RWPE2 (cell line): ENCODE results near the gene PATJ.
A peak's percentile ranks its signal among the peaks of the same experiment; 100 is the strongest.

Experiments
- ATAC-seq: fragments of 200-7000 bp; cut with Tn5 transposase; 3 replicates; pipeline ENCODE4 v1.9.1; 2021; ENCODE audit warnings: low read depth
- DNase-seq: peaks from one replicate; pipeline ENCODE4 v3.0.0-alpha.2; 2020; ENCODE audit warnings: low spot score
- H3K27ac ChIP-seq: fragments of 450-650 bp; 2 replicates; pipeline ENCODE4 v1.5.1; 2017; ENCODE audit warnings: mild to moderate bottlenecking; ENCODE audit not compliant: poor library complexity, severe bottlenecking
- H3K27me3 ChIP-seq: fragments of 250-450 bp; sonication (Bioruptor Pico); 2 replicates; pipeline ENCODE4 v1.5.1; 2021; ENCODE audit warnings: mild to moderate bottlenecking, moderate library complexity; ENCODE audit not compliant: insufficient read depth, poor library complexity, severe bottlenecking
- H3K36me3 ChIP-seq: fragments of 250-450 bp; sonication (Bioruptor Pico); 2 replicates; pipeline ENCODE4 v1.5.1; 2020; ENCODE audit warnings: low read depth, mild to moderate bottlenecking, moderate library complexity
- H3K4me1 ChIP-seq: fragments of 250-450 bp; sonication (Bioruptor Pico); 2 replicates; pipeline ENCODE4 v1.5.1; 2021; ENCODE audit warnings: mild to moderate bottlenecking, moderate library complexity; ENCODE audit not compliant: insufficient read depth, poor library complexity, severe bottlenecking
- H3K4me3 ChIP-seq: fragments of 250-450 bp; sonication (Bioruptor Pico); 2 replicates; pipeline ENCODE4 v1.5.1; 2021; ENCODE audit warnings: mild to moderate bottlenecking, moderate library complexity; ENCODE audit not compliant: severe bottlenecking
- H3K9me3 ChIP-seq: fragments of 250-450 bp; sonication (Bioruptor Pico); 2 replicates; pipeline ENCODE4 v1.5.1; 2021; ENCODE audit warnings: mild to moderate bottlenecking, moderate library complexity; ENCODE audit not compliant: severe bottlenecking
- TF ChIP-seq, protein P1 (sequence below): fragments of 450-650 bp; IDR thresholded peaks from one replicate; pipeline ENCODE4 v1.5.1; 2017; ENCODE audit warnings: mild to moderate bottlenecking, moderate library complexity; ENCODE audit not compliant: poor library complexity, severe bottlenecking

The PATJ gene

DNA sequence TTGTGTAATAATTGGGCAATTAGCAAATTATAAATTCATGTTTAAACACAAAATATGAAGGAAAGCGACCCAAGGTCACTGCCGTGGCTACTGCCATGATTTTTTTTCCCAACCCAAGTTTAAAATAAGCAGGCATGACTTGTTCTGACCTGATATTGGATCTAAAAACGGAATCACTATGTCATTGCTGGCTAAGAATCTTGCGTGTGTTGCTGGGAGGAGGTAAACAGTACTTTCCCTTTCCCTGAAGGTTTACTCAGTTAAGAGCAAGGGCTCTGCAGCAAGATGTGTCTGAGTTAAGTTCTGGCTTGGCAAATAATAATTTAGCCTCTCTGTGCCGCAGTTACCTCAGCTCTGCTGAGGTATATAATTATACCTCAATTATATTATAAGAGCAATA, 326.7 kb downstream of the PATJ start:
- ATAC-seq (no peak), DNase-seq (no peak)
- Histone ChIP-seq H3K27me3 (no peaks in the 10 kb centered on the region), H3K4me1 (no peaks in the 10 kb centered on the region), H3K4me3 (no peak overlapping the region), H3K9me3 (peaks cover 2% of the 10 kb centered on the region), H3K36me3 (no peaks in the 10 kb centered on the region), H3K27ac (no peak overlapping the region)
- TF ChIP-seq, protein P1, sequence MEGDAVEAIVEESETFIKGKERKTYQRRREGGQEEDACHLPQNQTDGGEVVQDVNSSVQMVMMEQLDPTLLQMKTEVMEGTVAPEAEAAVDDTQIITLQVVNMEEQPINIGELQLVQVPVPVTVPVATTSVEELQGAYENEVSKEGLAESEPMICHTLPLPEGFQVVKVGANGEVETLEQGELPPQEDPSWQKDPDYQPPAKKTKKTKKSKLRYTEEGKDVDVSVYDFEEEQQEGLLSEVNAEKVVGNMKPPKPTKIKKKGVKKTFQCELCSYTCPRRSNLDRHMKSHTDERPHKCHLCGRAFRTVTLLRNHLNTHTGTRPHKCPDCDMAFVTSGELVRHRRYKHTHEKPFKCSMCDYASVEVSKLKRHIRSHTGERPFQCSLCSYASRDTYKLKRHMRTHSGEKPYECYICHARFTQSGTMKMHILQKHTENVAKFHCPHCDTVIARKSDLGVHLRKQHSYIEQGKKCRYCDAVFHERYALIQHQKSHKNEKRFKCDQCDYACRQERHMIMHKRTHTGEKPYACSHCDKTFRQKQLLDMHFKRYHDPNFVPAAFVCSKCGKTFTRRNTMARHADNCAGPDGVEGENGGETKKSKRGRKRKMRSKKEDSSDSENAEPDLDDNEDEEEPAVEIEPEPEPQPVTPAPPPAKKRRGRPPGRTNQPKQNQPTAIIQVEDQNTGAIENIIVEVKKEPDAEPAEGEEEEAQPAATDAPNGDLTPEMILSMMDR, result no peak

DNA sequence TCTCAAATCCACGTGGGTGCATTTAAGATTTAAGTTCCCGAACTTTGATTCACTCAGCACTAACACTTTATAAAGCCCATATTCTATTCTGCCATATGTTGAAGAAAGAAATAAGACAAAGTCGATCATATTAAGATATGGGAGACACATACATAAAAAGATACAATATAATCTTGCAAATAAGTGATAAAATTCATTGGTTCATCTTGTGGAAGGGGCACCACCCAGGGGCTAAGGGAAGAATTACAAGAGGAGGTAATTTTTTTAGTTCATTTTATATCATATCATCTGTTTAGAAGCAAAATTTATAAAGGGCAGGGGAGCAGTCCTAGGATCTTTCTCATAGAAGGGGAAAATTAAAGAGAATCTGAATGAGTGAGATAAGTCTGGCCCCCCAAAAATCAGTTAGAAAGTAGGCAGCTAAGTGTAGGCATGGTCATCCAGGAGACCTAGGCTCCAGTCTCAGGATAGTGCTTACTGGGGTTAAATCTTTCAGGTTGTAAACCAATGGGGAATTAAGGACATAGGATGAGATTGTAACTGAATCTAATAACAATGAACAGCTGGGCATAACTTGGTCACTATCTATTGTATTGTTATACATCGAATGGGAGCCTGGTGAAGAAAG, 328.2 kb downstream of the PATJ start:
- Histone ChIP-seq H3K36me3 (no peaks in the 10 kb centered on the region), H3K9me3 (peaks cover 2% of the 10 kb centered on the region), H3K4me1 (no peaks in the 10 kb centered on the region), H3K27ac (no peak overlapping the region), H3K27me3 (no peaks in the 10 kb centered on the region), H3K4me3 (no peak overlapping the region)
- TF ChIP-seq, protein P1, result peak; percentile 81
- no peak for DNase-seq
- no peak for ATAC-seq

DNA sequence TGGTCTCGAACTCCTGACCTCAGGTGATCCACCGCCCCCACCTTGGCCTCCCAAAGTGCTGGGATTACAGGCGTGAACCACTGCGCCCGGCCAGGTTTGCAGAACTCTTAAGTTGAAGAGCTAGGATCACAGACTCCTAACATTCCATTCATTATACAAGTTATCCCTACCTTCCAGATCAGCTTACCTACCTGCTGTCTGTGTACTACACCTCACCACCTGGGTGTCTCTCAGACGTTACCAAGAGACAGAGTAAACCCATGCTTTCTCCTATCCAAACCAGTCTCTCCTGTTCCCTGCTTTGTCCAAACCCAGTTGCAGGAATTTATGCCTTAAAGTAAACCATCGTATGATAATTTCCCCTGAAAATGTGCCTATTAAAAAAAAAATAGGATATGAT, 329.4 kb downstream of the PATJ start:
- no peaks in the 10 kb centered on the region for H3K27me3 ChIP-seq
- H3K9me3 ChIP-seq, result peaks cover 2% of the 10 kb centered on the region
- peaks cover 8% of the 10 kb centered on the region for H3K4me1 ChIP-seq
- no peak overlapping the region for H3K4me3 ChIP-seq
- no peak overlapping the region for H3K27ac ChIP-seq
- no peaks in the 10 kb centered on the region for H3K36me3 ChIP-seq
- ATAC-seq (no peak), DNase-seq (no peak)
- TF ChIP-seq, protein P1, result no peak

DNA sequence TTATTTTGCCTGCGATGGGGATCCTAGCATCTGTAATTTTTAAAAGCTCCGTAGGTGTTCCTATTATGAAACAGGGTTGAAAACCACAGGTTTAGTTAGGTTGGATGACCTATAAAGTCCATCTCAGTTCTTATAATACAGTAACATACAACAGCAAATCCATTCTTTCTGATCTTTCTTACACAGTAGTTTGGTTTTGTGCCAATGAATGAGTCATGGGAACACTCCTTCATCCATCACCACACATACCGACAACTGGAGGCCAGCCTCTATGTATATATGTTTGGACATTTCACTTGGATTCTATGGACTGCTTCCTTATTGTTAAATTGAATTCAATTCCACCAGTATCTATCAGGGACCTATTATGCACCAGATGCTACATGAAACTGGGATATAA, 334.0 kb downstream of the PATJ start:
- Histone ChIP-seq H3K27ac (no peak overlapping the region), H3K27me3 (no peaks in the 10 kb centered on the region), H3K36me3 (peaks cover 11% of the 10 kb centered on the region; the same call in 1 of the 2 replicates), H3K9me3 (peaks cover 2% of the 10 kb centered on the region), H3K4me1 (peaks cover 9% of the 10 kb centered on the region), H3K4me3 (no peak overlapping the region)
- TF ChIP-seq, protein P1, result no peak
- ATAC-seq (peak; percentile 93), DNase-seq (no peak)

DNA sequence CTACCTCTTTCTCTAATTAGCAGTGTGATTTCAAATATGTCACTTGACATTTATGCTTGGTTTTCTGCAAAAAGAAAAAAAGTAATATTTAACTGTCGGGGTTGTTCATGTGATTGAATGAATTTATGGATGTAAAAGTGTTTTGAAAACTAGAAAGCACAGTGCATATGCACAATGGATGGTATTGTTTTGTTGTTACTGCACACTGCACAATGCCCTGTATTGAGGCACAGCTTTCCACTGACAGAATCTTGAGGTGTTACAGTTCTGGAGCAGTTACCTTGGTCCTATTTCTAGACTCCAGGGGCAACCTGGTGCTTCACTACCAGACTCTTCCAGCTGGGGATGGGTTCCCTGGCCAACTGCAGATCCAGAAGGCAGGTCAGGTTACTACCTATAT, 335.5 kb downstream of the PATJ start:
- H3K27me3 ChIP-seq, result no peaks in the 10 kb centered on the region
- peaks cover 9% of the 10 kb centered on the region for H3K4me1 ChIP-seq
- peaks cover 11% of the 10 kb centered on the region; the same call in 1 of the 2 replicates for H3K36me3 ChIP-seq
- peaks cover 2% of the 10 kb centered on the region for H3K9me3 ChIP-seq
- ATAC-seq (no peak), DNase-seq (no peak)
- no peak overlapping the region for H3K27ac ChIP-seq
- TF ChIP-seq, protein P1, result no peak
- H3K4me3 ChIP-seq, result no peak overlapping the region
